Right ventricle myocardium superior (tissue), 1 donor: ENCODE data around the gene FLOT2. TPM values are rescaled to one million over a fixed set of nuclear protein-coding genes. Genes with fewer than 3 reads are reported as not detected.
"Not testable (repeated sequence)": the region's sequence is repeated elsewhere in the genome, so short reads cannot be mapped to it uniquely, and the experiment has no call there.

Source experiments
- ATAC-seq: fragments of 200-7000 bp; cut with Tn5 transposase; one replicate; pipeline ENCODE4 v1.9.1; 2020; ENCODE audit warnings: mild to moderate bottlenecking; ENCODE audit not compliant: poor library complexity
- DNase-seq: peaks from one replicate; pipeline ENCODE4 v3.0.0-alpha.2; 2020
- intact Hi-C: fragments of 100-400 bp; cut with DNase I; formaldehyde crosslinking; loops from one replicate; pipeline ENCODE4 v1.11.2; 2022
- long read RNA-seq: library from polyadenylated mRNA; unstranded; transcript quantifications from one replicate; pipeline ENCODE4 v2.0.0, GENCODE V29; 2021
- total RNA-seq: library from RNA; stranded (reverse); fragmentation: NEBNext Ultra II Directional; extraction: Animal tissue kit (Norgen Biotek cat#: 25700); gene quantifications from one replicate; pipeline ENCODE4 v1.2.1, GENCODE V29; 2021
- donor health status: DM: no; HTN: yes; CAD: no; lungs with severe emphysema.

FLOT2 gene
- 101 TPM for total RNA-seq
- long read RNA-seq, transcript FLOT2-210 (11 exons, 2,585 nt), result minor isoform, 15 of 359 reads
- long read RNA-seq, transcript FLOT2-202 (11 exons, 2,618 nt), result major isoform, 313 of 359 reads
- long read RNA-seq, partial matches to known transcripts, result 16 of 359 reads
- long read RNA-seq, other reads (novel, unspliced or antisense), result 15 of 359 reads

GRCh38 chr17:28896884-28897768 is at the start of gene FLOT2:
Gene FLOT2 (minus strand): TSS chr17:28897733. CDS start chr17:28897574, 159 bp downstream.
- peak; percentile 91 for ATAC-seq
- intact Hi-C loops, result no loop called here
- DNase-seq, result peak; percentile 78

GRCh38 chr17:28946239-28946638 is 48.7 kb upstream of the FLOT2 start:
- DNase-seq, result no peak
- ATAC-seq, result no peak
- intact Hi-C loops, result no loop called here

GRCh38 chr17:28944862-28945741 is 47.6 kb upstream of the FLOT2 start:
- DNase-seq, result no peak
- ATAC-seq, result no peak
- intact Hi-C loops, result no loop called here

GRCh38 chr17:28944343-28944742 is 46.8 kb upstream of the FLOT2 start:
- DNase-seq, result no peak
- no peak for ATAC-seq
- intact Hi-C loops, result no loop called here

- no peak for ATAC-seq
- no peak for DNase-seq
- intact Hi-C loops, result no loop called here
Measured at GRCh38 chr17:28942925-28943324, 45.4 kb upstream of the FLOT2 start.

GRCh38 chr17:28941251-28941650 is 43.7 kb upstream of the FLOT2 start:
- ATAC-seq (no peak), DNase-seq (no peak)
- intact Hi-C loops, result no loop called here

GRCh38 chr17:28940675-28941074 is 43.1 kb upstream of the FLOT2 start:
- intact Hi-C loops, result no loop called here
- DNase-seq, result no peak
- peak; percentile 76 for ATAC-seq

GRCh38 chr17:28940142-28940541 is 42.6 kb upstream of the FLOT2 start:
- ATAC-seq (no peak), DNase-seq (no peak)
- intact Hi-C loops, result no loop called here

- DNase-seq (no peak), ATAC-seq (peak; percentile 79)
- intact Hi-C loops, result no loop called here
Measured at GRCh38 chr17:28938552-28938951, 41.0 kb upstream of the FLOT2 start.

- intact Hi-C loops, result no loop called here
- ATAC-seq, result peak; percentile 30
- DNase-seq, result no peak
Measured at GRCh38 chr17:28937044-28937729, 39.7 kb upstream of the FLOT2 start.

- DNase-seq, result no peak
- ATAC-seq, result no peak
- intact Hi-C loops, result no loop called here
Measured at GRCh38 chr17:28935744-28936460, 38.4 kb upstream of the FLOT2 start.

GRCh38 chr17:28934508-28934907 is 37.0 kb upstream of the FLOT2 start:
- ATAC-seq, DNase-seq, intact Hi-C loops: not testable (repeated sequence)

GRCh38 chr17:28929787-28930186 is 32.3 kb upstream of the FLOT2 start:
- DNase-seq (no peak), ATAC-seq (no peak)
- intact Hi-C loops, result no loop called here

GRCh38 chr17:28928061-28928460 is 30.5 kb upstream of the FLOT2 start:
- DNase-seq (no peak), ATAC-seq (no peak)
- intact Hi-C loops, result no loop called here

- no peak for ATAC-seq
- no peak for DNase-seq
Measured at GRCh38 chr17:28926786-28927185, 29.3 kb upstream of the FLOT2 start.

GRCh38 chr17:28926366-28926765 is 28.8 kb upstream of the FLOT2 start:
- intact Hi-C loops, result no loop called here
- DNase-seq (no peak), ATAC-seq (no peak)

More at GRCh38 chr17:28926786-28927185, 29.3 kb upstream of the FLOT2 start:
- intact Hi-C loops, result no loop called here

- no peak for DNase-seq
- ATAC-seq, result peak; percentile 22
- intact Hi-C loops, result no loop called here
Measured at GRCh38 chr17:28925912-28926365, 28.4 kb upstream of the FLOT2 start.

GRCh38 chr17:28920201-28920600 is 22.7 kb upstream of the FLOT2 start:
- intact Hi-C loops, result no loop called here
- DNase-seq, result no peak
- no peak for ATAC-seq
